Measurements from ENCODE around the gene RWDD1. TPM values are rescaled to one million over a fixed set of nuclear protein-coding genes. Genes with fewer than 3 reads are reported as not detected.

The RWDD1 gene
- total and polyA plus RNA-seq, 2 donors (not counting 1 experiment from before 2014, with no cell fraction given): 22.8 to 60.3 TPM

DNA sequence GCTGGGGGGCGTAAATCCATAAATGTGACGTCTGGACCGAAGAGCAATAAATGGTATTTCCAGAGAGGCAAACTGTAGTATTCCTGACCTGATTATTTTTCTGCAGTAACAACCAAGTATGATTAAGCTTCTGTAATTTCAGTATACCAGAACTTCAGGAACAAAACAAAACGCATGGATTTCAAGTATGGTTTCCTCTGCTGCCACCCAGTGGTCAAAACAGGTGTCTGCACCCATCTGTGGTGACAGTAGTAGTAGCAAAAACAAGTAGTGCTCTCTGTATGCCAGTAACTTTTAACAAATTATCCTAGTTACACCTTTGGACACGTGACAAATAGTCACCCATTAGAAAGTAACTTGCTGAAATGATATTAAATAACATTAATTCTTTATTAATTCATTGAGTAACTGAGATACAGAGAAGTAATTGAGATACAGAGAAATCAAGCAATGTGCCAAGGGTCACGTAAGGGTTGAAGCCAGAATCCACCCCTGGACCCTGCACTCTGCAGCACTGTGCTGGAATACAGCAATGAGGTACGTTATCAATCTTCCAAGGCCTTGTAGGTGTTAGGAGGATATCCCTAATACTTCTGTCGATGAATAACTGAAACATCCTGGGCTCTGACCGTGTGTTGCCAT is 9.8 kb upstream of the RWDD1 start:
- no peak overlapping the region for H3K27ac ChIP-seq (ENCODE audit: insufficient read depth, low read length)
- peak overlapping the region; percentile 67 for H2AFZ ChIP-seq (ENCODE audit: low read length)
- H3K9ac ChIP-seq (ENCODE audit: insufficient read depth, low read length): no peak overlapping the region
- peaks cover 8% of the 10 kb centered on the region for H3K4me1 ChIP-seq (ENCODE audit: control insufficient read depth, extremely low read depth, insufficient read depth, low read length)
- H3K36me3 ChIP-seq (ENCODE audit: control insufficient read depth, insufficient read depth, low read length): no peaks in the 10 kb centered on the region
- H3K79me2 ChIP-seq (ENCODE audit: control insufficient read depth, insufficient read depth, low read length): no peaks in the 10 kb centered on the region
- H3K4me3 ChIP-seq (replicated peaks in 1 of 4; ENCODE audit: control extremely low read depth in 1 of 4, insufficient read depth in 1 of 4, low read depth in 3 of 4, low read length in 4 of 4): no peak overlapping the region
- TF ChIP-seq, protein P1, sequence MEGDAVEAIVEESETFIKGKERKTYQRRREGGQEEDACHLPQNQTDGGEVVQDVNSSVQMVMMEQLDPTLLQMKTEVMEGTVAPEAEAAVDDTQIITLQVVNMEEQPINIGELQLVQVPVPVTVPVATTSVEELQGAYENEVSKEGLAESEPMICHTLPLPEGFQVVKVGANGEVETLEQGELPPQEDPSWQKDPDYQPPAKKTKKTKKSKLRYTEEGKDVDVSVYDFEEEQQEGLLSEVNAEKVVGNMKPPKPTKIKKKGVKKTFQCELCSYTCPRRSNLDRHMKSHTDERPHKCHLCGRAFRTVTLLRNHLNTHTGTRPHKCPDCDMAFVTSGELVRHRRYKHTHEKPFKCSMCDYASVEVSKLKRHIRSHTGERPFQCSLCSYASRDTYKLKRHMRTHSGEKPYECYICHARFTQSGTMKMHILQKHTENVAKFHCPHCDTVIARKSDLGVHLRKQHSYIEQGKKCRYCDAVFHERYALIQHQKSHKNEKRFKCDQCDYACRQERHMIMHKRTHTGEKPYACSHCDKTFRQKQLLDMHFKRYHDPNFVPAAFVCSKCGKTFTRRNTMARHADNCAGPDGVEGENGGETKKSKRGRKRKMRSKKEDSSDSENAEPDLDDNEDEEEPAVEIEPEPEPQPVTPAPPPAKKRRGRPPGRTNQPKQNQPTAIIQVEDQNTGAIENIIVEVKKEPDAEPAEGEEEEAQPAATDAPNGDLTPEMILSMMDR (conservative IDR thresholded peaks at IDR 0.05 in 1 of 2, IDR thresholded peaks at IDR 0.05 in 1 of 2; ENCODE audit: low read depth in 1 of 2, low read length in 2 of 2): peak; percentile 85 to 94
- TF ChIP-seq EZH2 (IDR thresholded peaks at IDR 0.05; ENCODE audit: low read length, missing control alignments): no peak
- peak overlapping the region; percentile 48 for H3K4me2 ChIP-seq (ENCODE audit: extremely low read depth, insufficient read depth, low read length)
- H3K9me3 ChIP-seq (ENCODE audit: control insufficient read depth, insufficient read depth, low read depth, low read length): no peaks in the 10 kb centered on the region
- H3K27me3 ChIP-seq (ENCODE audit: control insufficient read depth, insufficient read depth, low read length): no peaks in the 10 kb centered on the region
- peak; percentile 51 to 81 for DNase-seq (ENCODE audit: low read depth in 2 of 2)
- H4K20me1 ChIP-seq (ENCODE audit: control insufficient read depth, extremely low read depth, insufficient read depth, low read length): no peaks in the 10 kb centered on the region

DNA sequence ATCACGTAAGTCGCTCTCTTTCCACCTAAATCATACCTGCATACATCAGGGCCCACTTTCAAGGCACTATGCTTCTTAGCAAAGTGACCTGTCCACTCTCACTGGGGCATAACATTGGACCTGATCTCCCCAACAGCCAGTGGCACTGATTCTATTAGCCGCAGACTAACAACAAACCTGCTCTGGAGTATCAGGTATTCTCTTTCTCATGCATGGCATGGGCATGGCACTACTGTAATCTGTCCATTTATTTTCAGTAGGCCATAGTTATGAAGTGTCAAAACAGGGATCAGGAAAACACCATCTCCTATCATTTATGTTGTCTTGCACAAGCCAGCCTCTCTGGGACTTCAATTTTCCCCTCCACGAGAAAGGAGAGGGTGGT is 9.3 kb upstream of the RWDD1 start:
- no peak overlapping the region for H2AFZ ChIP-seq (ENCODE audit: low read length)
- H3K36me3 ChIP-seq (ENCODE audit: control insufficient read depth, insufficient read depth, low read length): no peaks in the 10 kb centered on the region
- no peak for TF ChIP-seq EZH2 (IDR thresholded peaks at IDR 0.05; ENCODE audit: low read length, missing control alignments)
- TF ChIP-seq, protein P1 (conservative IDR thresholded peaks at IDR 0.05 in 1 of 2, IDR thresholded peaks at IDR 0.05 in 1 of 2; ENCODE audit: low read depth in 1 of 2, low read length in 2 of 2): no peak
- H3K4me1 ChIP-seq (ENCODE audit: control insufficient read depth, extremely low read depth, insufficient read depth, low read length): peaks cover 6% of the 10 kb centered on the region
- no peaks in the 10 kb centered on the region for H3K27me3 ChIP-seq (ENCODE audit: control insufficient read depth, insufficient read depth, low read length)
- no peaks in the 10 kb centered on the region for H3K9me3 ChIP-seq (ENCODE audit: control insufficient read depth, insufficient read depth, low read depth, low read length)
- H3K27ac ChIP-seq (ENCODE audit: insufficient read depth, low read length): no peak overlapping the region
- H4K20me1 ChIP-seq (ENCODE audit: control insufficient read depth, extremely low read depth, insufficient read depth, low read length): no peaks in the 10 kb centered on the region
- H3K4me3 ChIP-seq (replicated peaks in 1 of 4; ENCODE audit: control extremely low read depth in 1 of 4, insufficient read depth in 1 of 4, low read depth in 3 of 4, low read length in 4 of 4): no peak overlapping the region
- H3K4me2 ChIP-seq (ENCODE audit: extremely low read depth, insufficient read depth, low read length): no peak overlapping the region
- no peak overlapping the region for H3K9ac ChIP-seq (ENCODE audit: insufficient read depth, low read length)
- H3K79me2 ChIP-seq (ENCODE audit: control insufficient read depth, insufficient read depth, low read length): no peaks in the 10 kb centered on the region
- no peak for DNase-seq (ENCODE audit: low read depth in 2 of 2)

DNA sequence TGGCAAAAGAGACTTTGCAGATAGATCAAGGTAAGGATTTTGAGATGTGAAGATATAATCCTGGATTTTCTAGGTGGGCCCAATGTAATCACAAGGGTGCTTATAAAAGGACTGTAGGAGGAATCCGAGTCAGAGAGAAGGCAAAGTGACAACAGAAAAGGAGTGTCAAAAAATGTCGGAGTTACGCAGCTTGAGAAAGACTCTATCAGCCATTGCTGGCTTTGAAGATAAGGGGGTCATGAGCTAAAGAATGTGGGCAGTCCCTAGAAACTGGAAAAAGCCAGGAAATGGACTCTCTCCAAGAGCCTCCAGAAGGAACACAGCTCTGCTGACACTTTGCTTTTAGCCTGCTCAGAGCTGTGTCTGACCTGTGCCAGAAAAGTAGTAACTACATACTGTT is 8.7 kb upstream of the RWDD1 start:
- H3K9ac ChIP-seq (ENCODE audit: insufficient read depth, low read length): no peak overlapping the region

More for the DNA sequence above, 8.7 kb upstream of the RWDD1 start:
- Histone ChIP-seq H3K27ac (ENCODE audit: insufficient read depth, low read length) (no peak overlapping the region), H3K4me1 (ENCODE audit: control insufficient read depth, extremely low read depth, insufficient read depth, low read length) (peaks cover 6% of the 10 kb centered on the region), H4K20me1 (ENCODE audit: control insufficient read depth, extremely low read depth, insufficient read depth, low read length) (no peaks in the 10 kb centered on the region), H3K27me3 (ENCODE audit: control insufficient read depth, insufficient read depth, low read length) (no peaks in the 10 kb centered on the region), H2AFZ (ENCODE audit: low read length) (peak overlapping the region; percentile 66), H3K4me2 (ENCODE audit: extremely low read depth, insufficient read depth, low read length) (no peak overlapping the region), H3K9me3 (ENCODE audit: control insufficient read depth, insufficient read depth, low read depth, low read length) (no peaks in the 10 kb centered on the region), H3K4me3 (replicated peaks in 1 of 4; ENCODE audit: control extremely low read depth in 1 of 4, insufficient read depth in 1 of 4, low read depth in 3 of 4, low read length in 4 of 4) (no peak overlapping the region), H3K36me3 (ENCODE audit: control insufficient read depth, insufficient read depth, low read length) (no peaks in the 10 kb centered on the region), H3K79me2 (ENCODE audit: control insufficient read depth, insufficient read depth, low read length) (no peaks in the 10 kb centered on the region)
- peak in 1 of 2 donors; percentile 15 for DNase-seq (ENCODE audit: low read depth in 2 of 2)
- no peak for TF ChIP-seq EZH2 (IDR thresholded peaks at IDR 0.05; ENCODE audit: low read length, missing control alignments)
- TF ChIP-seq, protein P1 (conservative IDR thresholded peaks at IDR 0.05 in 1 of 2, IDR thresholded peaks at IDR 0.05 in 1 of 2; ENCODE audit: low read depth in 1 of 2, low read length in 2 of 2): no peak
